C4-2B (cell line): ENCODE measurements around the gene PDGFD.

ENCODE experiments used
- CTCF ChIP-seq: fragments of 450-650 bp; conservative IDR thresholded peaks from 2 replicates; pipeline ENCODE4 v1.5.1; 2017; ENCODE audit warnings: mild to moderate bottlenecking
- ZFX ChIP-seq: fragments of 450-650 bp; IDR thresholded peaks from 2 replicates; pipeline ENCODE4 v1.6.1; 2017

- TF ChIP-seq CTCF (no peak), ZFX (no peak)
These were observed 11.8 kb upstream of the PDGFD start for GRCh38 chr11:104175769-104176168.
